IMR-90 (cell line): ENCODE results near the gene CALN1. TPM values are rescaled to one million over a fixed set of nuclear protein-coding genes. Genes with fewer than 3 reads are reported as not detected.

Experiments used
- ATAC-seq: fragments of 200-7000 bp; cut with Tn5 transposase; 2 replicates; pipeline ENCODE4 v1.9.1; 2020; ENCODE audit warnings: low read depth, mild to moderate bottlenecking, moderate library complexity
- BruUV-seq: library from RNA; stranded (reverse); fragments of 400-500 nt; replicated peaks from 2 replicates; lab custom pipeline; 2021; lab: Mats Ljungman, UMichigan
- CTCF ChIA-PET: fragments of 300-600 bp; formaldehyde crosslinking; extraction: SDS; loops from one replicate; lab custom pipeline; 2021; ENCODE audit warnings: antibody characterized with exemption; lab: Yijun Ruan, JAX
- POLR2A ChIA-PET: fragments of 300-600 bp; sonication (Branson Sonifier 250); formaldehyde crosslinking; loops from one replicate; lab custom pipeline; 2022; ENCODE audit warnings: antibody characterized with exemption; ENCODE audit not compliant: unreplicated experiment; lab: Charles Lee
- DNase-seq: peaks from one replicate; pipeline ENCODE4 v3.0.0; 2013
- H2AFZ ChIP-seq: replicated peaks from 2 replicates; pipeline ENCODE3; 2013; ENCODE audit warnings: low read length, mild to moderate bottlenecking; ENCODE audit not compliant: poor library complexity
- H2AK5ac ChIP-seq: 2 replicates; pipeline ENCODE4 v1.6.1; 2013; ENCODE audit warnings: low read depth, low read length, inconsistent platforms
- H2AK9ac ChIP-seq: replicated peaks from 2 replicates; pipeline ENCODE3; 2013; ENCODE audit warnings: mild to moderate bottlenecking, low read depth, low read length, moderate library complexity; ENCODE audit not compliant: poor library complexity
- H2BK120ac ChIP-seq: 2 replicates; pipeline ENCODE4 v1.6.1; 2013; ENCODE audit warnings: low read depth, low read length, inconsistent platforms
- H2BK15ac ChIP-seq: 3 replicates; pipeline ENCODE4 v1.6.1; 2013; ENCODE audit warnings: low read depth, low read length, inconsistent platforms
- H2BK20ac ChIP-seq: 2 replicates; pipeline ENCODE4 v1.6.1; 2013; ENCODE audit warnings: low read depth, mild to moderate bottlenecking, inconsistent platforms, low read length, moderate library complexity
- H2BK5ac ChIP-seq: 2 replicates; pipeline ENCODE4 v1.6.1; 2013; ENCODE audit warnings: mild to moderate bottlenecking, low read depth, low read length, inconsistent platforms; ENCODE audit not compliant: poor library complexity, severe bottlenecking
- H3K14ac ChIP-seq: replicated peaks from 2 replicates; pipeline ENCODE4 v1.6.1; 2013; ENCODE audit warnings: low read depth, low read length, inconsistent platforms
- H3K18ac ChIP-seq: 2 replicates; pipeline ENCODE4 v1.6.1; 2013; ENCODE audit warnings: low read depth, low read length, control low read depth
- H3K23ac ChIP-seq: 2 replicates; pipeline ENCODE4 v1.6.1; 2013; ENCODE audit warnings: low read depth, low read length, inconsistent platforms
- H3K27ac ChIP-seq: 2 replicates; pipeline ENCODE4 v1.5.1; 2013; ENCODE audit warnings: mild to moderate bottlenecking, control low read depth, low read length; ENCODE audit not compliant: insufficient read depth
- H3K27me3 ChIP-seq: 2 replicates; pipeline ENCODE4 v1.6.1; 2013; ENCODE audit warnings: low read length; ENCODE audit not compliant: control insufficient read depth, insufficient read depth
- H3K36me3 ChIP-seq: 2 replicates; pipeline ENCODE4 v1.6.1; 2013; ENCODE audit warnings: low read length, mixed read lengths; ENCODE audit not compliant: control insufficient read depth, insufficient read depth
- H3K4ac ChIP-seq: 2 replicates; pipeline ENCODE4 v1.6.1; 2013; ENCODE audit warnings: low read depth, low read length, inconsistent platforms
- H3K4me1 ChIP-seq: 2 replicates; pipeline ENCODE4 v1.6.1; 2013; ENCODE audit warnings: low read length, mixed read lengths; ENCODE audit not compliant: control insufficient read depth, insufficient read depth
- H3K4me2 ChIP-seq: 2 replicates; pipeline ENCODE4 v1.6.1; 2013; ENCODE audit warnings: low read depth, mild to moderate bottlenecking, control low read depth, low read length, moderate library complexity
- H3K4me3 ChIP-seq: 2 replicates; pipeline ENCODE4 v1.5.1; 2013; ENCODE audit warnings: low read depth, mild to moderate bottlenecking, control low read depth, low read length, moderate library complexity; ENCODE audit not compliant: insufficient read depth
- H3K56ac ChIP-seq: 2 replicates; pipeline ENCODE4 v1.6.1; 2013; ENCODE audit warnings: low read length, inconsistent platforms; ENCODE audit not compliant: insufficient read depth; ENCODE audit errors: extremely low read depth
- H3K79me1 ChIP-seq, 2 experiments: 2 replicates each; pipeline ENCODE4 v1.6.1; 2013; ENCODE audit warnings: low read length in 2 of 2, inconsistent platforms in 1 of 2, low read depth in 1 of 2
- H3K9ac ChIP-seq: 2 replicates; pipeline ENCODE4 v1.6.1; 2013; ENCODE audit warnings: low read depth, low read length, control low read depth
- H3K9me1 ChIP-seq: 2 replicates; pipeline ENCODE4 v1.6.1; 2013; ENCODE audit warnings: low read length, inconsistent platforms; ENCODE audit not compliant: insufficient read depth
- H3K9me3 ChIP-seq: 2 replicates; pipeline ENCODE4 v1.6.1; 2013; ENCODE audit warnings: low read length; ENCODE audit not compliant: control insufficient read depth, insufficient read depth
- H4K20me1 ChIP-seq: 2 replicates; pipeline ENCODE4 v1.6.1; 2013; ENCODE audit warnings: low read length, inconsistent platforms; ENCODE audit not compliant: insufficient read depth
- H4K5ac ChIP-seq: 2 replicates; pipeline ENCODE4 v1.6.1; 2013; ENCODE audit warnings: mild to moderate bottlenecking, low read depth, low read length, control low read depth
- H4K8ac ChIP-seq, 2 experiments: 2 replicates each; pipeline ENCODE4 v1.6.1; 2013; ENCODE audit warnings: low read depth in 2 of 2, low read length in 2 of 2, control low read depth in 1 of 2, inconsistent platforms in 1 of 2
- H4K91ac ChIP-seq: 2 replicates; pipeline ENCODE4 v1.6.1; 2013; ENCODE audit warnings: low read depth, low read length, inconsistent platforms; ENCODE audit not compliant: insufficient read depth
- BHLHE40 ChIP-seq: fragments of 150-350 bp; IDR thresholded peaks from 2 replicates; pipeline ENCODE4 v1.6.1; 2016; ENCODE audit warnings: mild to moderate bottlenecking, low read depth, low read length
- CEBPB ChIP-seq: IDR thresholded peaks from 2 replicates; pipeline ENCODE4 v1.6.1; 2012; ENCODE audit warnings: low read depth, low read length, improper control_type of control experiment
- CHD1 ChIP-seq: IDR thresholded peaks from 2 replicates; pipeline ENCODE4 v1.6.1; 2012; ENCODE audit warnings: low read depth, low read length, improper control_type of control experiment
- ELK1 ChIP-seq: fragments of 150-350 bp; IDR thresholded peaks from 2 replicates; pipeline ENCODE4 v1.6.1; 2016; ENCODE audit warnings: low read depth, mild to moderate bottlenecking, low read length, moderate library complexity, borderline replicate concordance
- FOS ChIP-seq: fragments of 150-350 bp; IDR thresholded peaks from 2 replicates; pipeline ENCODE4 v1.6.1; 2016; ENCODE audit warnings: low read depth, low read length
- MAFK ChIP-seq: IDR thresholded peaks from 2 replicates; pipeline ENCODE4 v1.6.1; 2012; ENCODE audit warnings: low read depth, low read length, improper control_type of control experiment
- MAZ ChIP-seq: IDR thresholded peaks from 2 replicates; pipeline ENCODE4 v1.6.1; 2012; ENCODE audit warnings: low read depth, mild to moderate bottlenecking, low read length, improper control_type of control experiment, moderate library complexity, borderline replicate concordance
- MXI1 ChIP-seq: IDR thresholded peaks from 2 replicates; pipeline ENCODE4 v1.6.1; 2012; ENCODE audit warnings: low read depth, mild to moderate bottlenecking, low read length, moderate library complexity, borderline replicate concordance
- NFE2L2 ChIP-seq: fragments of 150-350 bp; IDR thresholded peaks from 2 replicates; pipeline ENCODE4 v1.6.1; 2016; ENCODE audit warnings: low read depth, mild to moderate bottlenecking, low read length
- POLR2A ChIP-seq: IDR thresholded peaks from 2 replicates; pipeline ENCODE4 v1.6.1; 2012; ENCODE audit warnings: mild to moderate bottlenecking, low read depth, low read length
- RAD21 ChIP-seq: IDR thresholded peaks from 2 replicates; pipeline ENCODE4 v1.6.1; 2012; ENCODE audit warnings: low read length, improper control_type of control experiment
- RCOR1 ChIP-seq: IDR thresholded peaks from 2 replicates; pipeline ENCODE4 v1.6.1; 2012; ENCODE audit warnings: mild to moderate bottlenecking, low read length, improper control_type of control experiment; ENCODE audit not compliant: insufficient replicate concordance
- RFX5 ChIP-seq: IDR thresholded peaks from 2 replicates; pipeline ENCODE4 v1.8.0; 2012; ENCODE audit warnings: low read depth, mild to moderate bottlenecking, low read length, moderate library complexity
- SMC3 ChIP-seq: fragments of 150-350 bp; IDR thresholded peaks from 2 replicates; pipeline ENCODE4 v1.6.1; 2016; ENCODE audit warnings: low read depth, mild to moderate bottlenecking, antibody characterized with exemption, low read length, moderate library complexity
- WGBS, 2 experiments: methylation state at CpG; one replicate each; pipeline versions ENCODE4 v1.1.5 to v1.1.7; 2013; ENCODE audit warnings: missing lambda C conversion rate in 2 of 2; ENCODE audit not compliant: insufficient read length in 1 of 2; ENCODE audit errors: extremely low coverage in 2 of 2; 5-methylcytosine and 5-hydroxymethylcytosine counted together
- dilution Hi-C: fragments of 300-500 bp; cut with HindIII; formaldehyde crosslinking; loops from one replicate; pipeline ENCODE4 v1.14.3; 2018; ENCODE audit warnings: low sequenced_read_pairs; ENCODE audit not compliant: unreplicated experiment
- in situ Hi-C: fragments of 300-500 bp; cut with MboI; formaldehyde crosslinking; loops from 3 replicates; pipeline ENCODE4 v1.14.3; 2019; ENCODE audit warnings: low sequenced_read_pairs, inconsistent platforms, mixed read lengths
- intact Hi-C: fragments of 100-400 bp; cut with micrococcal nuclease; formaldehyde crosslinking; loops from 2 replicates; pipeline ENCODE4 v1.10.0; 2022
- polyA plus RNA-seq, 3 experiments: library from polyadenylated mRNA; depleted of rRNA; stranded (reverse); fragments of >200 nt; gene quantifications; 2 replicates each; pipeline ENCODE4 v1.2.3, GENCODE V29; 2012; ENCODE audit warnings: low replicate concordance in 1 of 3
- total RNA-seq: library from RNA; depleted of rRNA; stranded (reverse); fragments of >200 nt; gene quantifications from 2 replicates; pipeline ENCODE4 v1.2.3, GENCODE V29; 2012
- TF ChIP-seq, protein P1 (sequence below): conservative IDR thresholded peaks from 2 replicates; pipeline ENCODE4 v1.5.1; 2012; ENCODE audit warnings: mild to moderate bottlenecking, low read depth, low read length, improper control_type of control experiment
- TF ChIP-seq, protein P2 (sequence below): fragments of 150-350 bp; IDR thresholded peaks from 2 replicates; pipeline ENCODE4 v1.6.1; 2017; ENCODE audit warnings: mild to moderate bottlenecking, antibody characterized with exemption, low read length, low read depth

The CALN1 gene
- total and polyA plus RNA-seq, 2 of the 4 experiments (the other 2 are of a cell fraction) = not detected

- no peaks in the 10 kb centered on the region for H3K9me1 ChIP-seq
- H3K9me3 ChIP-seq = peaks cover under 1% of the 10 kb centered on the region; the same call in 1 of the 2 replicates
- H3K27me3 ChIP-seq = no peaks in the 10 kb centered on the region
- H2BK15ac ChIP-seq = no peak overlapping the region
- H3K36me3 ChIP-seq = no peaks in the 10 kb centered on the region
- H2AK5ac ChIP-seq = no peak overlapping the region
- H3K56ac ChIP-seq = no peak overlapping the region
- no peak overlapping the region for H3K9ac ChIP-seq
- H4K5ac ChIP-seq = no peak overlapping the region
- H3K23ac ChIP-seq = no peak overlapping the region
- H3K14ac ChIP-seq = no peak overlapping the region
- TF ChIP-seq RCOR1 (no peak), RFX5 (no peak), CEBPB (no peak), ELK1 (no peak), FOS (no peak), NFE2L2 (no peak), MAFK (no peak), CHD1 (no peak), MAZ (no peak), MXI1 (no peak), SMC3 (no peak), BHLHE40 (no peak), RAD21 (no peak), POLR2A (no peak)
- TF ChIP-seq, protein P1, sequence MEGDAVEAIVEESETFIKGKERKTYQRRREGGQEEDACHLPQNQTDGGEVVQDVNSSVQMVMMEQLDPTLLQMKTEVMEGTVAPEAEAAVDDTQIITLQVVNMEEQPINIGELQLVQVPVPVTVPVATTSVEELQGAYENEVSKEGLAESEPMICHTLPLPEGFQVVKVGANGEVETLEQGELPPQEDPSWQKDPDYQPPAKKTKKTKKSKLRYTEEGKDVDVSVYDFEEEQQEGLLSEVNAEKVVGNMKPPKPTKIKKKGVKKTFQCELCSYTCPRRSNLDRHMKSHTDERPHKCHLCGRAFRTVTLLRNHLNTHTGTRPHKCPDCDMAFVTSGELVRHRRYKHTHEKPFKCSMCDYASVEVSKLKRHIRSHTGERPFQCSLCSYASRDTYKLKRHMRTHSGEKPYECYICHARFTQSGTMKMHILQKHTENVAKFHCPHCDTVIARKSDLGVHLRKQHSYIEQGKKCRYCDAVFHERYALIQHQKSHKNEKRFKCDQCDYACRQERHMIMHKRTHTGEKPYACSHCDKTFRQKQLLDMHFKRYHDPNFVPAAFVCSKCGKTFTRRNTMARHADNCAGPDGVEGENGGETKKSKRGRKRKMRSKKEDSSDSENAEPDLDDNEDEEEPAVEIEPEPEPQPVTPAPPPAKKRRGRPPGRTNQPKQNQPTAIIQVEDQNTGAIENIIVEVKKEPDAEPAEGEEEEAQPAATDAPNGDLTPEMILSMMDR = no peak
- TF ChIP-seq, protein P2, sequence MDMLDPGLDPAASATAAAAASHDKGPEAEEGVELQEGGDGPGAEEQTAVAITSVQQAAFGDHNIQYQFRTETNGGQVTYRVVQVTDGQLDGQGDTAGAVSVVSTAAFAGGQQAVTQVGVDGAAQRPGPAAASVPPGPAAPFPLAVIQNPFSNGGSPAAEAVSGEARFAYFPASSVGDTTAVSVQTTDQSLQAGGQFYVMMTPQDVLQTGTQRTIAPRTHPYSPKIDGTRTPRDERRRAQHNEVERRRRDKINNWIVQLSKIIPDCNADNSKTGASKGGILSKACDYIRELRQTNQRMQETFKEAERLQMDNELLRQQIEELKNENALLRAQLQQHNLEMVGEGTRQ = no peak
- no peak overlapping the region for H2BK20ac ChIP-seq
- no peaks in the 10 kb centered on the region for H3K79me1 ChIP-seq
- in situ Hi-C loops (no loop called here), dilution Hi-C loops (no loop called here), intact Hi-C loops (no loop called here)
- ChIA-PET POLR2A (no interaction called here), CTCF (no interaction called here)
- no peak overlapping the region for H3K18ac ChIP-seq
- no peak overlapping the region for H3K27ac ChIP-seq
- H3K4ac ChIP-seq = no peak overlapping the region
- H2BK120ac ChIP-seq = no peak overlapping the region
- no TSS peak for BruUV-seq
- H2BK5ac ChIP-seq = no peak overlapping the region
- H2AK9ac ChIP-seq = no peak overlapping the region
- H4K8ac ChIP-seq = no peak overlapping the region
- no peak overlapping the region for H3K4me3 ChIP-seq
- H2AFZ ChIP-seq = no peak overlapping the region
- DNase-seq (no peak), ATAC-seq (no peak)
- no peak overlapping the region for H4K91ac ChIP-seq
- 0% methylated on average over 1 of the region's 2 CpGs; no CpG with 5 or more reads in 1 of the 2 experiments for WGBS, 2 experiments
- H4K20me1 ChIP-seq = no peaks in the 10 kb centered on the region
- H3K4me1 ChIP-seq = no peaks in the 10 kb centered on the region
- no peak overlapping the region for H3K4me2 ChIP-seq
Observed at GRCh38 chr7:71996141-71996540, 416.0 kb downstream of the CALN1 start.
